ENCODE results near the gene CABP4.

CABP4 gene

GRCh38 chr11:67499808-67500483 lies 44.8 kb downstream of the CABP4 start:
- no peak for DNase-seq

GRCh38 chr11:67500484-67500821 lies 45.3 kb downstream of the CABP4 start:
- DNase-seq, result no peak

DNA sequence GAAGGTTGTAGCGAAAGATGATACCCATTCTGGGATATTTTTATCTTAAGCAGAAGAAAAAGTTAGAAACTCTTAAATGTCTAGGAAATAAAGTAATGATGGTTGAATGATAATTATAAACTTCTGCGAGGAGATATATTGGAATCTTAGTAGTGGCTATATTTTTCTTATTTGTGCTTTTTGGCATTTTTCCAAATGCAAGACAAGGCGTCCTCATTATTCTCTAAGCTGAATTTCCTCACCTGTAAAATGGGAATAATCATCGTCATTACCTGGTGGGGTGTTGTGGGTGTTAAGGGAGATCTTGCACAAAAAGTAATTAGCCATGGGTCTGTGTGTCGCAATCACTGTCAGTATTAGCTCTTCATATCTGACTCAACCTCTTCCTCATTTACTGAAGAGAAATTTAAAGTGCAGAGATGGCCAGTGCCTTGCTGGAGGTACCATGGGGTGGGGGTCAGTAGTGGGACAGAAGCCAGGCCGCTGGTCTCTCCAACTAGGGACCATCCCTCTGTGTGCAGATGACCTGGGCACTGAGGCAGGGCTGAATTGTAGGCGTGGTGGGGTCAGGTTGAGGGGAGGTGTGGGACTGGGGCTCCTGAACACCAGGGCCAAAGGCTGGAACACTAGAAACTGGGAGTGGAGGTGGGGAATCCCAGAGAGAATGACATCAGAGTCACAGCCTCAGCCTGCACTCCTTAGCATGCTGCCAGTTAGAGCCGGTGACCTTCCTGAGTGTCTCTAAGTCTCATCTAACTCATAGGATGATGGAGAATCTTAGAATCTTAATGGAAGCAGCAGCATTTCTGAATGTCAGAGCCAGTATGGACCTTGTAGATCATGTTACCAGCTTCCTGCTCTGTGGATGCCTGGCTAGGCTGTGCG lies 45.9 kb downstream of the CABP4 start:
- DNase-seq, result no peak

GRCh38 chr11:67501854-67502253 lies 46.7 kb downstream of the CABP4 start:
- DNase-seq, result no peak

- DNase-seq, result no peak
Observed at GRCh38 chr11:67502328-67502979, 47.3 kb downstream of the CABP4 start.

GRCh38 chr11:67503119-67504004 lies 48.2 kb downstream of the CABP4 start:
- DNase-seq, result no peak

- DNase-seq, result peak; percentile 56
Observed at GRCh38 chr11:67504005-67504949, 49.1 kb downstream of the CABP4 start.

GRCh38 chr11:67504950-67505581 lies 49.9 kb downstream of the CABP4 start, which contains the start of gene PITPNM1:
Gene PITPNM1, minus strand, starts transcription at chr11:67505363. Its CDS starts 1,183 bp downstream, at chr11:67504180.
- peak; percentile 52 for DNase-seq

DNA sequence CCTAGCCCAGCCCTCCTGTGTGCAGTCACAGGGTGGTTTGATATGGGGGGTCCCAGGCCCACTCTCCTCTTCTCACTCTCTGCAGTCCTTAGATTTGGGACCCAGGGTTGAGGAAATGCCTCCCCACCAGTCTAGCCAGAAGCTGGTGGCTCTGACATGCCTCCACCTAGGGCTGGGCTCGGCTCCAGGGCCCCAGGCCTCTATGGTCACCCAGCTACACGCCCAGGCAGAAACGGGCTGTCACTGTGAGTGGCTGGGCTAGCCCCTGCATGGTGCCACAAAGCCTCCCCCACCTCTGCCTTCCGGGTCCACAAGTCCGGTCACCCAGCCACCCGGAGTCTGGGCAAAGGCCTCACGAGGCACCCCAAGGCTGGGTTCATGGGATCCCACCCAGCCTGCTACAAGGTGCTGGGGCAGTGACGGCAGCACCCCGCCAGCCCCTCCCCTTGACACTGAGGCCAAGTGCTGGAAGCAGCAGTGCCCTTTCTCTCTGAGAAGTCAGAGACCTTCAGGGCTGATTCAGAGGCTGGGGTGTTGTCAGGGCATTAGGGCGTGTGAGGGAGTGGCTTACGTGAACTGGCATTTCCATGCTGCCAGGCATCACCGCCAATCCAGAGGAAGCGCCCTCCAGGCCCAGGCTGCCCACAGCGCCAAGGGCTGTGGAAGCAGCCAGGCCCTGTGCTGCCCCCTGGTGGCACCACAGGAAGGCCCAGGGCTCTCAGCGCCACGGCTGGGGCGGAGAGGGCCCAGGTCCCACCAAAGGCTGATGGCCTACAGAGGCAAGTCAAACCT lies 50.6 kb downstream of the CABP4 start:
- DNase-seq, result peak; percentile 94

DNA sequence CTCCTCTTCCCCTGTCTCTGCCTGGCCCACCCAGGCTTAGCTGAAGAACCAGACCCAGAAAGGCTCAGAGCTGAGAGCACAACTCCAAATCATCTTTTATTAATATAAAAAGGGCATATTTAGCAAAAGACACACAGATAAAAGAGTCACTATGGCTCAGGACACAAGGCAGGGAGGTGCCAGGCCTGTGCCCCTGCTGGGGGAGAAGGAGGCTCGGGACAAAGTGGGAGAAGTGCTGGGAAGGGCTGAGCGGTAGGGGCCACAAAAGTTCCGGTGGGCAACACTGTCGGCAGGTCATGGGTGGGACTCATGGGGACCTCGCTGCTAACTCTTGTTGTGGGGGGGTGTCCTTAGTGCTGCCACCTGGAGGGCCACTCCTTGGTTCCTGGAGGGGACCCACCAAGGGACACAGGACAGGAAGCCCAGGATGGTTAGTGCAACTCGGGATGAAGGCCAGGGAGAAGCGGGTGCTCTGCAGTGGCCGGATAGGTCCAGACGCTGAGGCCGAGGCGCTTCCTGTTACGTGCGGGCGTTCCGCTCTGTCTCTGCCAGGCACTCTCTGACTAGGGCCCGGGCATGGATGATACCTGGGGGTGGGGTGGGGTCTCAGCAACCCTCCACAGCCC lies 51.4 kb downstream of the CABP4 start:
- no peak for DNase-seq

DNA sequence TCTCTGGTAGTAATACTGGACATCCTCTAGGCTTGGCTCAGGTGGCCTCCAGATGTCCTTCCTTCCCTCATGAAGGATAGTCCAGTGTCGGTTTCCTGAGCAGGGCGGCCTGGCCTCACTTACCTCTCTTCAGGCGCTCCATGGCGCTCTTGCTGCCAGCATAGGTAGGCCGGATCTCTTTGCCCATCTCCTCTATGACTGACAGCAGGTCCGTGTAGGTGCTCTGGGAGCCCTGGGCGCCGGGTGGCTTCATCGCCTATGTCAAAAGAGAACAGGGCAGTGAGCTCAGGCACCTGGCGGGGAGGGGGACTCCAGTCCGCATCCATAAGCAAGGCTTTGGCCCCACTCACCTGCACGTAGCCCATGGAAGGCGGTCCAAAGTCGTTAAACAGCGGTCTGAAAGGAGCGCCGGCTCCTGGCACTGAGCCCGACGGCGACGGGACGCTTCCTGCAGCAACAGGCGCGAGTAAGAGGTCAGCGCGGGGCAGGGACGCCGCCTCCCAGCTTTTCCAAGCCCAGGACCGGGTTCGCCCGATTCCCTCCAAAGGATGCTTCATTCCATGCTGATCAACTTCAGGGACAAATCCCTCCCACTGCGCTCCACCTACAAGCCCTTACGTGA lies 52.2 kb downstream of the CABP4 start:
- DNase-seq, result no peak

DNA sequence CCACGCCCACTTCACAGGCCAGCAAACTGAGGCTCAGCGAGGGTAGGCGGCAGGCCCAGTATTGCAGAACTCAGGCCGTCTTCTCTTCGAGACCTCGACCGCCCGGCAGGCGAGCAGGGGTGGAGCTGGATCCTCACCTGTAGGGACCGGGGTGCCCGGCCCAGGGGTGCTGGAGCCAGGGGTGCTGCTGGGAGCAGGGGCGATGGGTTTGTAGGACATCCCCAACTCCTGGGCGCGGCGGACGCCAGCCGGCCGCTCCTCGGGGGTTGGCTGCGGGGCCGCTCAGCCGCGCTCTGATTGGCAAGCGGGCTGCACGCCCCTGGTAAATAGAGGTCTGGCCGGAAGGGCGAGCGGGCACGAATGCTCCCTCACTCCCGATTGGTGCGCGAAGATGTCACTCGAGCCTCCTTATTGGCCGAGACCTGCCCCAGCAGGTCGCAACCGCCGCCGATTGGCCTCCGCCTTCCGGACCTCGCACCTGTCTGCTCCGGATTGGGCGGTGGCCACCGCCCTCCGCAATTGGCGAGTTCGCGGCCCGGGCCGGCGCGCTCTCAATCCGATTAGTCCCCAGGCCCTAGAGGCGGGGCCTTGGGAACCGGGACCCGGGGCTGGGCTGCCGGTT lies 52.8 kb downstream of the CABP4 start, which contains the start of gene CDK2AP2:
TSS of gene CDK2AP2 (minus strand) at position 299 of the 622 bp plus-strand sequence. CDS start at position 219, 80 bp downstream.
- DNase-seq, result peak; percentile 98

- peak; percentile 98 for DNase-seq
Observed at GRCh38 chr11:67508486-67509121, 53.5 kb downstream of the CABP4 start.

DNA sequence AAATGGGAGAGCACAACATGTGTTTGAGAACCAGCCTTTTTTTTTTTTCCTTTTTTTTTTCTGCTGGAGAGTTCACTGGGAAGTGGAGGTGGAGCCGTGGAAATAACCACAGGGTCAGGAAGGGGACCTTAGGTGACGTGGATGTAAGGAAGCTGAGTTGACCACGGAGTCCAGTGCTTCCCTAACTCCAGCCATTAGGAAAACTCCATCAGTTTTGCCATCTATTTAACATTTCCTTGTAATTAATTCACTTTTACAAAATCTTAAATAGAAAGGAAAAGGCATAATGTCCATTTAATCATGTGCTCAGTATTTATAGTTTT lies 54.8 kb downstream of the CABP4 start:
- no peak for DNase-seq

All from T1000 (cell line).